GM18861 (cell line): ENCODE data around the gene TGFA.

Experiments
- ATAC-seq: cut with Tn5 transposase; IDR thresholded peaks from one replicate; pipeline ENCODE4 v1.9.1; 2021; ENCODE audit not compliant: unreplicated experiment

TGFA gene

DNA sequence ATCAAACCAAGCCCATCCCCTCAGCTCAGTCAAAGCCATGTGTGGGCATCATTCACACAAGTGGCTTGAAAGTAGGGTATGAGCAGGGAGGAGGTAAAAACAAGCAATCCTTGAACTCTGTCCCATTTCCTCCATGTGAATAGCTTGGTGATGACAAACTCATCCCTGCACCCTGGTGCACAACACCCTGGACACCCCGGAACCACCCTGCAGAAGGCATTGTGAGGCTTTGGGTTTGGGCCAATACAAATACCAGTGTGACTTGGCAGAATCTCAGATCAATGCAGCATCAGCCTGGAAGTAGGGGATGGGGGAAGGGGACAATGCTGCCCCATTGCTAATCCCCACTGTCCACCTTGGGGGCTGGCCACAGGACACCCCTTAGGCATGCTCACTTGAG is 28.6 kb downstream of the TGFA start:
- no peak for ATAC-seq

DNA sequence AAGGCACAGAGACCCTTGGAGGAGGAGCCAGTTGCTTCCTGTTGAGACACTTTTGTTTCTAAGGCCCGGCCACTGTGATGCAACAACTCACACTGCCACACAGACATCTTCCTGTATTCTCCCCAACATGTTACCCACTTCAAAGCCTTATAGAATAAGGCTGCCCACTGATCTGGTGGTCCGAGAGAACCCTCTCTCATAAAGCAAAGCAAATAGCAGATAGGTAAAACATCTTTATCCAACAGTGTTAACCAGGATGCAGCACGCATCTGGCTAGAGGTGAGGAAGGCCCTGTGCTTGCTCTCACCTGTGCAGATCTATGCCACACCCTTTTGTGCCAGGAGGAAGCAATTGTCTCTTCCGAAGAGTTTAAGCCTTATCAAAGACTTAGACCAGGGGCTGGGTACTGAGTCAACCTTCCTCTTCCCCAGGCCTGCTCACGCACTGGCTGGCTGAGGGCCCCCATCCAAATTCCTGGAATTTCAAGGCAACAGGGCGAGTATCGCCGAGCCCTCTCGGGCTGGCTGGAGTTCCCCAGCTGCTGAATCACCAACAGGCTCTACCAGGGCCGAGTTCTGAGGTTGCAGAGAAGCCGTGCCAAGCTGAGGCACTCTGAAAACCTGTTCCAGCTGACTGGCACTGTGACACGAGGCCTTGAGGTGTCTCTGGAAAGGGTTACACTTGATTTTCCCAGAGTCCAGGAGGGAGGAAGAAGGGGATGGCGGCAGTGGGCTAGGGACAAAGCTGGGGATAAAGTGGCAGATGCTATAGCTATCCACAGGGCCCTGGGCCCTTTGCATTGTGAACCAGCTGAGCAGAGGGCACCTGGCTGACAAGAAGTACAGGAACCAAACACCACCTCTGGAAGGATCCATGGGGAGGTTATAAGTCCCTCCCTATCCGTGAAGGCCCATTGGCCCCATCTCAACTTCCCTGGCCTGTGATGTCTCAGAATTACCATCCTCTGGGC is 29.3 kb downstream of the TGFA start:
- ATAC-seq = no peak

DNA sequence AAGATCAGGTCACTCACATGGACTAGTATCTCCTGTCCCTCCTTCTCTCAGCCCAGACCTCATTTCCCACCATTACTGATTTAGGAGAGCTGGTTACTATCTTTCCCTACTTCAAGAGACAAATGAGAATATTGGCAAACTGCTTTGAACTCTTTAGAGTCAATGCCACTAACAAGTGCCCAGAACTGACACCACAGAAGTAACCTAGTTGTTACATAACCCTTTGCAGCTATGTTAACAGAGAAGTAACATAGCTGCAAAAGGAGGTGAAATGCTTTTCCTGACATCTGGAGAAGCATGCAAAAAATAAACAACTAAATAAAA is 30.0 kb downstream of the TGFA start:
- no peak for ATAC-seq

DNA sequence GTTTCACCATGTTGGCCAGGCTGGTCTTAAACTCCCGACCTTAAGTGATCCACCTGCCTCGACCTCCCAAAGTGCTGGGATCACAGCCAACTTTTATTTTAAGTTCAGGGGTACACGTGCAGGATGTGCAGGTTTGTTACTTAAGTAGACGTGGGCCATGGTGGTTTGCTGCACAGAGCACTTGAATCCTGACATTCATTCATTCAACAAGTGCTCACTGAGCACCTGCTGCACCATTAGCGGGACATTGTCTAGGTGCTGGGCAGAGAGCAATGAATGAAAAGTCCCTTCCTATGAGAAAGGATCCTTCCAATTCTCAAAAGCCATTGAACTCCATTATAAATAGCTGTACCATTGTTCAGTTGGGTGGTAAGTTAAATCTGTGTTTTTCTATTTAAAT is 31.0 kb downstream of the TGFA start:
- ATAC-seq = no peak

DNA sequence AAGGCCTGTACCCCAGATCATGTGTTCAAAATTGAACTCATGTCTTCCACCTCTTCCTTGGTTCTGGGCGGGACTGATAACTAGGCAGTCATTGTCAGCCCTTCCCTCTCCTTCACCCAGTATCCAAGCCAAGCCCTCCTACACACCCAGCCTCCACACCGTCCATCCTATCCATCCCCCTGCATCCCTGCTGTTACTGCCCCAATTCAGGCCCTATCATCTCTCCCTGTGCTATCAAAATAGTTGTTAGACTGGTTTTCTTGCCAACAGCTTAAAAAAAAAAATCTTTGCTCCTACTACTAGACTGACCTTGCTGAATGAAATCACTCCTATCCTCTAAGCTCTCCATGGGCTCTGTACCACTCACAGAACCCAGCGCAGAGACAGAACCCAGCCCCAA is 32.8 kb downstream of the TGFA start:
- no peak for ATAC-seq

GRCh38 chr2:70519453-70519852 is 34.2 kb downstream of the TGFA start:
- ATAC-seq = no peak

- ATAC-seq = no peak
Observed at GRCh38 chr2:70518557-70518956, 35.1 kb downstream of the TGFA start.

- ATAC-seq = no peak
Observed at GRCh38 chr2:70517804-70518203, 35.8 kb downstream of the TGFA start.

DNA sequence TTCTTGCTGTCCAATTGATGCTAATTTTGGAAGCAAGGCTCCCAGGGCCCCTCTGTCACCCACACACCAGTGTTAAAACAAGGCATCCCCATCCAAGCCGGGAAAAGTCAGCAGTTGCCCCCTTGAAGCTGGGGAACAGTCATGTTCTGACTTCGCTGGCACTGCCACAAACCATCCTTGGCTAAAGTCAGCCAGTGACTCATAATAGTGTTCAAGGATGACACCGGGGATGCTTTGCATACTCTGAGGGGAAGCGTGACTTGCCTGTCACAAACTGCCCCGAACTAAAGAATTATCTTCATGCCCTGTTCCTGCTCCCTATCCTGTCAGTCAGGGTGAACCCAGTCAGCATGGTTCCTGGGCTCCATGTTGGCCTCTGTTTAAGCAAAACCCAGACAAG is 37.0 kb downstream of the TGFA start:
- ATAC-seq = peak; percentile 97

GRCh38 chr2:70515938-70516337 is 37.7 kb downstream of the TGFA start:
- ATAC-seq = no peak

GRCh38 chr2:70514612-70515055 is 39.0 kb downstream of the TGFA start:
- no peak for ATAC-seq

- no peak for ATAC-seq
Observed at GRCh38 chr2:70513738-70514137, 39.9 kb downstream of the TGFA start.

- no peak for ATAC-seq
Observed at GRCh38 chr2:70511971-70512729, 41.5 kb downstream of the TGFA start.

DNA sequence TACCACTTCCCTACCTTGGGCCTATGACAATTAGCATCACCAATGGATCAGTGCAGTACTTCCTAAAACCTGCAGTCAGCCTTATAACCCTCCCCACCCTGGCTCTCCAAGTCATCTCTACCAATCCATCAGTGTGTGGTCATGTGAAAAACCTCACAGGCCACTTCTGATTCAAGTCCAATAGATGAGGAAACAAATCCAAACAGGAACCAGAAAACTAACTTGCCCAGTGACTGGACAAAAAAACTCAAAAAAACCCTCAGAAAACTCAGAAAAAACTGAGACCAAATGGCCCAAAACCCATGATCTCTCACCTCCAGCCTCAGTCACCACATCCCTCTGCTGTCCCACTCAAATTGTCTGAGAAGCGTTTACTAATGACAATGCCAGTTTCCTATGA is 43.3 kb downstream of the TGFA start:
- ATAC-seq = no peak

DNA sequence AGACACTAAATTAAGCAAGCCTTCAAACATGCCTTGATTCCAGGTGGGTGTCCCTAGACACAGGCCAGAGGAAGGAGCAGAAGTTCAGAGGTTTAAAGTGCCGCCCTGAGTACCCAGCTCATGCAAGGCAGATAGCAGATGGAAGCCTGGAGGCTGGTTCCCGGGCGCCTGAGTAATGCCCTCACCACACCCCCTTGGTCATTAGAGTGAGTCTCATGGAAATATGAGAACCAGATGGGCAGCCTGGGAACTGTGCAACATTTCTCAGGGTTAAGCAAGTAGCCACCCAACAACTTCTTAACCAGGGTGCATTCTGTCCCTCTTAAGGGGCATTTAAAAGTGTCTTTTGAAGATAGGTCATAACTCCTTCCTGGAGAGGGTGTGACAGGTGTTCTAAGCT is 44.1 kb downstream of the TGFA start:
- ATAC-seq = no peak

DNA sequence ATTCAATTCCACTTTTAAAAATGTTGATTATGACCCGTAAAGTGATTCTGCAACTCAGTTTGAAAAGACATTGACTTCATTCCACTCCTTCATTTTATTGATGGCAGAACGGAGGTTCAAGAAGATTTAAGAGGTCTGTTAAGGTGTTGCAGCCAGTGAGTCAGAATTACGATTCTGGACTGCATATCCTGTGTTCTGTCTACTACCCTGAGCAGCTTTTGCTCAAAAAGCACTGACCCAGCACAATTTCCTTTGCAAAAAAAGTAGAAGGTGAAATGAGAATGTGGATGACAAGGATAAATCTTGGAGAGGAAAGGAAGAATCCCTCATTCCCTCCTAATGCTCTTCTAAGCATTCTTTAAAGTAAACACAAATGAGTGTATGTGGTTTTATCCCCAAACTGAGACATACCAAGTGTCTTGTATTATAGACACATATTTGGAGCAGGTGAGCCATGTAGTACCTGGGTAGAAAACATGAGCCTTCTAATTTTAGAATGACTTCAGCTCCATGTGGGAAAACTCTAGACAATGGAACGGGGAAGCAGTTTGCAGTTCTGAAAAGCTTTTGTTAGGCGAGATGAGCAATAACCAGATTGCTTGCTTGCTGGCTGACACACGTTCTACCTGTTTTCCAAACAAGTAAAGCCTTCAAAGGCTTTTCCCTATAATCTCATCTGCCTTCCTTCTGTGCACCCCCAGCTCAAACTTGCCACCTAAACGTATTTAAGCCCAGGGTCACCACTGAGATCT is 44.7 kb downstream of the TGFA start:
- no peak for ATAC-seq

DNA sequence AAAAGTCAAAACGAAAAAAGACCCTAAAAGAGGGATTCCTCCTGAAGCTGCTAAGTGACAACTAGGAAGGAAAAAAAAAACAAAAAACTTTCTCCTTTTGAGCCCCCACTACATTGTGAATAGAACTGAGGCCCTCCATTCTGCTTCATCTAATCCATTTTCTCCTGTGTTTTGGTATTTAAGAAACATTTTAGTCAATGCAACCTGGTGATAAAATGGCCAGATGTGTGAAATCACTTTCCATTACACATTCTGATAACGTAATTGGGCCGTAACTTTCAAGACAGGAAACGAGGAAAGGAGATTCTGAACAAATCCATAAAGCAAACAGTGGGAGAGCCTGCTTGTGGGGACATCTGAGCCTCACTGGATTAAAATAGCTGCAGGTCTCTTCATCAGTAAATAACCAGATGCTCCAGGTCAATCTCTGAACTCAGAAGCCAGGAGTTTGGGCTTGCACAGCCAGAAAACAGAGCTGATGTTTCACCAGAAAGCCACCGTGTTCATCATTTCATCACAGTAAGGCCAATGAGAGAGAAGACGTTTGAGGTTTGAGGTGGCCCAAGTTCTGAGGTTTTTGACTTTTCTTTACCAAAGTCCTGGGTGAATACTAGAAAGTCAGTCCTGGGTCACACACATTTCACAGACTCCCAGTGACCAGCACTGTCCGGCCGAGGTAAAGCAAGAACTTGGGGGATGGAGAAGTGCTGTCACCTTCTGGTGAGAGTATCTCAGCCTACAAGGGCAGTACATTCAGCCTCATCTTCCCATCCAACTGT is 47.8 kb downstream of the TGFA start:
- ATAC-seq = no peak

DNA sequence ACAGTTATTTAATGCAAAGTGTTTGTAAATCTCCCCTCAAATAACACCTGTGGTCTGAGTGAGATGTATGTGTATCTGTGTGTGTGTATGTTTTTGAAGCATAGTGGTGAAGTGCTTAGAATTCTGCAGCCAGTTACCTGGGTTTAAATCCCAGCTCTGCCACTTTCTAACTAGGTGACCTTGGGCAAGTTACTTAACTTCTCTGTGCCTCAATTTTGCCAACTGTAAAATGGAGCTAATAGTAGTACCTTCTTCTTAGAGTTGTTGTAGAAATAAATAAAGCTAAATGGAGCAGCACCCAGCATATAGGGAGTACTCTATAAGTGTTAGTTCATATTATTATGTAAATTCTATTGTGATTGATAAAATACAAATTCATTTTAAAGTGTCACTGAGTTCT is 48.9 kb downstream of the TGFA start:
- ATAC-seq = no peak

GRCh38 chr2:70503896-70504295 is 49.7 kb downstream of the TGFA start:
- no peak for ATAC-seq

DNA sequence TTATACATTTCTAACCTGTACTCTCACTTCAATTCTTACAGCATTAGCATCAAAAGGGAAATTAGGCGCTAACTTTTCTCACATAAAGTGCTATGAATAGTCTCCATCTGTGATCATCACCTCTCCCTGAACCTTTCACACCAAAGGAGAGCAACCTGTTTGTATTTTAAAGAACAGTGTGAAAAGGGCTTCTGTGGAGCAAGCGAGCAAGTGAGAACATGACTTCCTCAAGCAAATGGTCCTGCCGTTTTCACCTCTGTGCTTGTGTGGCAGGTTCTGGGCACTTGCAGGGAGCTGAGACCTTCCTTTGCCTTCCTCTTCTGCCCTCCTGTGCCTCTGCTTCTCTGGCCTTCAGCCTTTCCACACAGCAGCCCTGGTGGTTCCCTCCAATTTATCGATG is 51.9 kb downstream of the TGFA start:
- no peak for ATAC-seq

- ATAC-seq = no peak
Observed at GRCh38 chr2:70501215-70501614, 52.4 kb downstream of the TGFA start.
